ENCODE data around the gene RNASE4.

RNASE4 gene

GRCh38 chr14:20706657-20707355, 22.4 kb downstream of the RNASE4 start:
- no peak for DNase-seq
- Histone ChIP-seq H2BK5ac (ENCODE audit: low read depth, low read length, poor library complexity) (no peak overlapping the region), H3K4ac (ENCODE audit: low read depth, low read length) (no peak overlapping the region), H3K36me3 (ENCODE audit: control insufficient read depth in 1 of 2, insufficient read depth in 2 of 2, low read length in 2 of 2) (no peaks in the 10 kb centered on the region), H3K9ac (ENCODE audit: low read length) (no peak overlapping the region), H3K9me3 (ENCODE audit: insufficient read depth, low read depth, low read length) (no peaks in the 10 kb centered on the region), H3K4me1 (ENCODE audit: control insufficient read depth in 1 of 2, insufficient read depth in 2 of 2, low read length in 2 of 2) (peaks cover 0 to 3% of the 10 kb centered on the region in 2 experiments), H3K23ac (ENCODE audit: low read length) (no peak overlapping the region), H2BK12ac (ENCODE audit: low read length) (no peak overlapping the region), H3K18ac (ENCODE audit: low read length) (no peak overlapping the region), H3K4me2 (ENCODE audit: low read length) (no peak overlapping the region), H3K79me1 (ENCODE audit: low read length) (no peaks in the 10 kb centered on the region), H2AK5ac (ENCODE audit: low read length) (no peak overlapping the region), H2BK120ac (ENCODE audit: insufficient read depth, low read length, poor library complexity) (no peak overlapping the region), H4K91ac (ENCODE audit: low read depth, low read length) (no peak overlapping the region), H3K4me3 (ENCODE audit: low read depth, low read length) (no peak overlapping the region), H3K27me3 (ENCODE audit: insufficient read depth, low read length) (no peaks in the 10 kb centered on the region), H3K14ac (ENCODE audit: low read length) (no peak overlapping the region), H4K12ac (ENCODE audit: low read depth, low read length) (no peak overlapping the region), H3K27ac (ENCODE audit: low read depth, low read length) (no peak overlapping the region), H3K79me2 (ENCODE audit: control insufficient read depth, insufficient read depth, low read length, poor library complexity) (no peaks in the 10 kb centered on the region), H2AFZ (ENCODE audit: insufficient read depth, low read length, poor library complexity) (no peak overlapping the region), H4K8ac (ENCODE audit: low read depth, low read length) (no peak overlapping the region)
- no CpG with 5 or more reads among the region's 4 CpGs for WGBS (ENCODE audit: extremely low coverage, insufficient coverage, insufficient read length)

- H3K23ac ChIP-seq (ENCODE audit: low read length), result no peak overlapping the region
- peak overlapping the region; percentile 58 for H3K27ac ChIP-seq (ENCODE audit: low read depth, low read length)
- H3K4me3 ChIP-seq (ENCODE audit: low read depth, low read length), result no peak overlapping the region
- H3K9me3 ChIP-seq (ENCODE audit: insufficient read depth, low read depth, low read length), result no peaks in the 10 kb centered on the region
- H3K27me3 ChIP-seq (ENCODE audit: insufficient read depth, low read length), result no peaks in the 10 kb centered on the region
- WGBS (ENCODE audit: extremely low coverage, insufficient coverage, insufficient read length), result no CpG with 5 or more reads among the region's 2 CpGs
- no peak overlapping the region for H4K8ac ChIP-seq (ENCODE audit: low read depth, low read length)
- H3K79me2 ChIP-seq (ENCODE audit: control insufficient read depth, insufficient read depth, low read length, poor library complexity), result no peaks in the 10 kb centered on the region
- H3K4me1 ChIP-seq (ENCODE audit: control insufficient read depth in 1 of 2, insufficient read depth in 2 of 2, low read length in 2 of 2), result peaks cover 0 to 3% of the 10 kb centered on the region in 2 experiments
- H2BK12ac ChIP-seq (ENCODE audit: low read length), result no peak overlapping the region
- H3K4me2 ChIP-seq (ENCODE audit: low read length), result peak overlapping the region; percentile 29
- no peak overlapping the region for H3K14ac ChIP-seq (ENCODE audit: low read length)
- no peak overlapping the region for H4K12ac ChIP-seq (ENCODE audit: low read depth, low read length)
- no peaks in the 10 kb centered on the region for H3K79me1 ChIP-seq (ENCODE audit: low read length)
- no peak overlapping the region for H3K9ac ChIP-seq (ENCODE audit: low read length)
- H2BK120ac ChIP-seq (ENCODE audit: insufficient read depth, low read length, poor library complexity), result no peak overlapping the region
- H3K18ac ChIP-seq (ENCODE audit: low read length), result no peak overlapping the region
- H3K36me3 ChIP-seq (ENCODE audit: control insufficient read depth in 1 of 2, insufficient read depth in 2 of 2, low read length in 2 of 2), result no peaks in the 10 kb centered on the region
- H2BK5ac ChIP-seq (ENCODE audit: low read depth, low read length, poor library complexity), result no peak overlapping the region
- no peak overlapping the region for H3K4ac ChIP-seq (ENCODE audit: low read depth, low read length)
- H4K91ac ChIP-seq (ENCODE audit: low read depth, low read length), result no peak overlapping the region
- H2AFZ ChIP-seq (ENCODE audit: insufficient read depth, low read length, poor library complexity), result no peak overlapping the region
- peak; percentile 27 to 87 for DNase-seq
- no peak overlapping the region for H2AK5ac ChIP-seq (ENCODE audit: low read length)
Measured at GRCh38 chr14:20707622-20708021, 23.3 kb downstream of the RNASE4 start.

- Histone ChIP-seq H3K27me3 (ENCODE audit: insufficient read depth, low read length) (no peaks in the 10 kb centered on the region), H3K14ac (ENCODE audit: low read length) (no peak overlapping the region), H4K12ac (ENCODE audit: low read depth, low read length) (no peak overlapping the region), H2AFZ (ENCODE audit: insufficient read depth, low read length, poor library complexity) (no peak overlapping the region), H3K36me3 (ENCODE audit: control insufficient read depth in 1 of 2, insufficient read depth in 2 of 2, low read length in 2 of 2) (no peaks in the 10 kb centered on the region), H2BK120ac (ENCODE audit: insufficient read depth, low read length, poor library complexity) (no peak overlapping the region), H3K23ac (ENCODE audit: low read length) (no peak overlapping the region), H2BK5ac (ENCODE audit: low read depth, low read length, poor library complexity) (no peak overlapping the region), H2AK5ac (ENCODE audit: low read length) (no peak overlapping the region), H3K79me2 (ENCODE audit: control insufficient read depth, insufficient read depth, low read length, poor library complexity) (no peaks in the 10 kb centered on the region), H4K8ac (ENCODE audit: low read depth, low read length) (no peak overlapping the region), H3K4me2 (ENCODE audit: low read length) (no peak overlapping the region), H4K91ac (ENCODE audit: low read depth, low read length) (no peak overlapping the region), H3K9me3 (ENCODE audit: insufficient read depth, low read depth, low read length) (no peaks in the 10 kb centered on the region), H3K18ac (ENCODE audit: low read length) (no peak overlapping the region), H3K79me1 (ENCODE audit: low read length) (no peaks in the 10 kb centered on the region), H3K4ac (ENCODE audit: low read depth, low read length) (no peak overlapping the region), H3K4me1 (ENCODE audit: control insufficient read depth in 1 of 2, insufficient read depth in 2 of 2, low read length in 2 of 2) (peaks cover 0 to 3% of the 10 kb centered on the region in 2 experiments), H3K27ac (ENCODE audit: low read depth, low read length) (no peak overlapping the region), H3K4me3 (ENCODE audit: low read depth, low read length) (no peak overlapping the region), H2BK12ac (ENCODE audit: low read length) (no peak overlapping the region), H3K9ac (ENCODE audit: low read length) (no peak overlapping the region)
- no CpG with 5 or more reads among the region's 4 CpGs for WGBS (ENCODE audit: extremely low coverage, insufficient coverage, insufficient read length)
- no peak for DNase-seq
Measured at GRCh38 chr14:20711261-20711660, 26.9 kb downstream of the RNASE4 start.

- no peak overlapping the region for H2BK120ac ChIP-seq (ENCODE audit: insufficient read depth, low read length, poor library complexity)
- H4K91ac ChIP-seq (ENCODE audit: low read depth, low read length), result no peak overlapping the region
- H4K12ac ChIP-seq (ENCODE audit: low read depth, low read length), result no peak overlapping the region
- DNase-seq, result no peak
- no peaks in the 10 kb centered on the region for H3K9me3 ChIP-seq (ENCODE audit: insufficient read depth, low read depth, low read length)
- H2AK5ac ChIP-seq (ENCODE audit: low read length), result no peak overlapping the region
- H3K18ac ChIP-seq (ENCODE audit: low read length), result no peak overlapping the region
- peaks cover 0 to 3% of the 10 kb centered on the region in 2 experiments for H3K4me1 ChIP-seq (ENCODE audit: control insufficient read depth in 1 of 2, insufficient read depth in 2 of 2, low read length in 2 of 2)
- H3K23ac ChIP-seq (ENCODE audit: low read length), result no peak overlapping the region
- no peak overlapping the region for H2BK5ac ChIP-seq (ENCODE audit: low read depth, low read length, poor library complexity)
- no peaks in the 10 kb centered on the region for H3K79me1 ChIP-seq (ENCODE audit: low read length)
- H3K27me3 ChIP-seq (ENCODE audit: insufficient read depth, low read length), result no peaks in the 10 kb centered on the region
- no peak overlapping the region for H3K9ac ChIP-seq (ENCODE audit: low read length)
- no peaks in the 10 kb centered on the region for H3K36me3 ChIP-seq (ENCODE audit: control insufficient read depth in 1 of 2, insufficient read depth in 2 of 2, low read length in 2 of 2)
- H3K14ac ChIP-seq (ENCODE audit: low read length), result no peak overlapping the region
- no CpG with 5 or more reads among the region's 4 CpGs for WGBS (ENCODE audit: extremely low coverage, insufficient coverage, insufficient read length)
- no peak overlapping the region for H2AFZ ChIP-seq (ENCODE audit: insufficient read depth, low read length, poor library complexity)
- no peaks in the 10 kb centered on the region for H3K79me2 ChIP-seq (ENCODE audit: control insufficient read depth, insufficient read depth, low read length, poor library complexity)
- no peak overlapping the region for H4K8ac ChIP-seq (ENCODE audit: low read depth, low read length)
- no peak overlapping the region for H3K4me2 ChIP-seq (ENCODE audit: low read length)
- H3K27ac ChIP-seq (ENCODE audit: low read depth, low read length), result no peak overlapping the region
- no peak overlapping the region for H3K4me3 ChIP-seq (ENCODE audit: low read depth, low read length)
- no peak overlapping the region for H2BK12ac ChIP-seq (ENCODE audit: low read length)
- no peak overlapping the region for H3K4ac ChIP-seq (ENCODE audit: low read depth, low read length)
Measured at GRCh38 chr14:20711685-20712084, 27.3 kb downstream of the RNASE4 start.

Data from trophoblast cell (in vitro differentiated cells and primary cell).